Placental epithelial cell (primary cell): ENCODE results near the gene OR10A5. TPM values are rescaled to one million over a fixed set of nuclear protein-coding genes. Genes with fewer than 3 reads are reported as not detected.

ENCODE experiments used
- total RNA-seq: library from RNA; depleted of rRNA; stranded (reverse); fragments of >200 nt; gene quantifications from 2 replicates; pipeline ENCODE4 v1.2.3, GENCODE V29; 2012

The OR10A5 gene
- not detected in 2 replicates for total RNA-seq

GRCh38 chr11:6845383-6845782, at the start of gene OR10A5:
Gene OR10A5, plus strand, starts transcription at chr11:6845683. Its CDS starts 0 bp downstream, at chr11:6845683.

GRCh38 chr11:6799402-6799801, 46.1 kb upstream of the OR10A5 start, which contains the start of gene OR6A2:
Gene OR6A2, minus strand, starts transcription at chr11:6799689. Its CDS starts 3,981 bp downstream, at chr11:6795708.

GRCh38 chr11:6862961-6863360, 17.5 kb downstream of the OR10A5 start, which contains the start of gene OR10A2:
Gene OR10A2, plus strand, starts transcription at chr11:6863057. Its CDS starts 6,698 bp downstream, at chr11:6869755.

GRCh38 chr11:6876325-6876724, 30.8 kb downstream of the OR10A5 start, which contains the start of gene OR10A4:
Gene OR10A4, plus strand, starts transcription at chr11:6876625. Its CDS starts 23 bp downstream, at chr11:6876648.

GRCh38 chr11:6892400-6892799, 46.9 kb downstream of the OR10A5 start, which contains the start of gene OR2D2:
Gene OR2D2, minus strand, starts transcription at chr11:6892500. Its CDS starts 0 bp downstream, at chr11:6892500.

Other genes starting within 250 kb of the OR10A5 start
- gene RRP8, start 242.1 kb upstream of the OR10A5 start, total RNA-seq: 7.5 and 10.4 TPM in 2 replicates
- 124 and 169 TPM in 2 replicates for gene ILK, start 241.9 kb upstream of the OR10A5 start, total RNA-seq
- gene TAF10, start 233.5 kb upstream of the OR10A5 start, total RNA-seq: 23.6 and 35.0 TPM in 2 replicates
- gene TPP1, start 226.3 kb upstream of the OR10A5 start, total RNA-seq: 40.0 and 51.0 TPM in 2 replicates
- 0.33 and 8.2 TPM in 2 replicates for gene DCHS1, start 189.9 kb upstream of the OR10A5 start, total RNA-seq
- 36.5 and 37.7 TPM in 2 replicates for gene MRPL17, start 162.3 kb upstream of the OR10A5 start, total RNA-seq
- 0.11 and 0.39 TPM in 2 replicates for gene OR2AG2, start 73.7 kb upstream of the OR10A5 start, total RNA-seq
- gene OR2AG1, start 62.7 kb upstream of the OR10A5 start, total RNA-seq: not detected in 2 replicates
- 0.11 and 0.39 TPM in 2 replicates for gene OR6A2, start 46.0 kb upstream of the OR10A5 start, total RNA-seq
- not detected in 2 replicates for gene OR10A2, start 17.4 kb downstream of the OR10A5 start, total RNA-seq
- gene OR10A4, start 30.9 kb downstream of the OR10A5 start, total RNA-seq: not detected in 2 replicates
- gene OR2D2, start 46.8 kb downstream of the OR10A5 start, total RNA-seq: 0.22 and 0.79 TPM in 2 replicates
- not detected in 2 replicates for gene OR2D3, start 75.3 kb downstream of the OR10A5 start, total RNA-seq
- gene ZNF215, start 80.7 kb downstream of the OR10A5 start, total RNA-seq: 2.7 and 3.9 TPM in 2 replicates
- gene ZNF214, start 174.7 kb downstream of the OR10A5 start, total RNA-seq: 1.7 and 4.3 TPM in 2 replicates
- gene NLRP14, start 174.8 kb downstream of the OR10A5 start, total RNA-seq: under 0.01 TPM in 1 of 2 replicates, not detected in the other
- not detected in 2 replicates for gene RBMXL2, start 243.3 kb downstream of the OR10A5 start, total RNA-seq